ENCODE data around the gene FBXW12. TPM values are rescaled to one million over a fixed set of nuclear protein-coding genes. Genes with fewer than 3 reads are reported as not detected.

The FBXW12 gene
- total RNA-seq, 2 experiments from 2014 or later: 0.11 to 0.16 TPM

GRCh38 chr3:48440590-48440958 is 68.6 kb downstream of the FBXW12 start:
- no peaks in the 10 kb centered on the region for H3K27me3 Mint-ChIP-seq
- DNase-seq: no peak

GRCh38 chr3:48441940-48442339 is 69.9 kb downstream of the FBXW12 start:
- ATAC-seq (no peak), DNase-seq (no peak)
- Mint-ChIP-seq H3K27me3 (no peaks in the 10 kb centered on the region), H3K27ac (peak overlapping the region; percentile 98), H3K9me3 (ENCODE audit: low read depth) (no peaks in the 10 kb centered on the region), H3K36me3 (ENCODE audit: low read depth) (peaks cover 40% of the 10 kb centered on the region), H3K4me3 (peak overlapping the region; percentile 92), H3K4me1 (peaks cover 40% of the 10 kb centered on the region)
- intact Hi-C loops (cut with DNase I, micrococcal nuclease): loop anchor here (2.0 to 10.0 kb wide), 6 partner anchors 63 to 639 kb away; partner anchors contain the start of genes ARIH2 (in 1 of the 2), CDC25A (in 1 of the 2), DHX30 (in 1 of the 2) and PFKFB4 (in 1 of the 2)
- POLR2A ChIA-PET: no interaction called here
- CTCF ChIA-PET: interaction anchor here (3.0 kb wide), 1 partner anchor 41 kb away, joined by 31 read pairs; no protein-coding TSS in a partner anchor

More at GRCh38 chr3:48440590-48440958, 68.6 kb downstream of the FBXW12 start:
- intact Hi-C loops (cut with DNase I, micrococcal nuclease): loop anchor here (1.0 to 10.0 kb wide), 14 partner anchors 11 to 638 kb away; partner anchors contain the start of genes ARIH2 (in 1 of the 2), CDC25A (in 1 of the 2), DHX30 (in 1 of the 2) and NME6 (in 1 of the 2)
- ChIA-PET CTCF (interaction anchor here (0.6 to 3.4 kb wide), 5 partner anchors 39 to 208 kb away, joined by 3 to 31 read pairs (median 12); partner anchors contain the start of gene PFKFB4), POLR2A (interaction anchor here (0.6 to 1.0 kb wide), 3 partner anchors 31 to 272 kb away, joined by 4 to 13 read pairs (median 8); no protein-coding TSS in a partner anchor)
- Mint-ChIP-seq H3K9me3 (ENCODE audit: low read depth) (no peaks in the 10 kb centered on the region), H3K36me3 (ENCODE audit: low read depth) (peaks cover 36% of the 10 kb centered on the region), H3K4me1 (peaks cover 32% of the 10 kb centered on the region), H3K4me3 (peak overlapping the region; percentile 92), H3K27ac (peak overlapping the region; percentile 98)
- ATAC-seq: no peak

Other genes starting within 250 kb of the FBXW12 start
- 10 to 100 TPM; 32.5 to 33.9 TPM for gene CDC25A, start 183.8 kb upstream of the FBXW12 start, total RNA-seq
- gene CAMP, start 148.7 kb upstream of the FBXW12 start, total RNA-seq: not detected
- 10 to 100 TPM; 28.6 to 29.6 TPM for gene ZNF589, start 131.1 kb upstream of the FBXW12 start, total RNA-seq
- gene NME6, start 70.9 kb upstream of the FBXW12 start, total RNA-seq: 10 to 100 TPM; 26.1 to 28.9 TPM
- gene SPINK8, start 38.6 kb upstream of the FBXW12 start, total RNA-seq: not detected
- gene PLXNB1, start 57.9 kb downstream of the FBXW12 start, total RNA-seq: 1 to 10 TPM; 3.7 to 5.1 TPM
- gene CCDC51, start 67.9 kb downstream of the FBXW12 start, total RNA-seq: 10 to 100 TPM; 17.5 to 25.0 TPM
- 100 to 1,000 TPM; 260 to 324 TPM for gene TMA7, start 68.0 kb downstream of the FBXW12 start, total RNA-seq
- gene ATRIP, start 74.5 kb downstream of the FBXW12 start, total RNA-seq: 10 to 100 TPM; 16.8 to 21.0 TPM
- 10 to 100 TPM; 52.9 to 68.8 TPM for gene SHISA5, start 132.0 kb downstream of the FBXW12 start, total RNA-seq
- 10 to 100 TPM; 58.4 to 63.7 TPM for gene PFKFB4, start 184.6 kb downstream of the FBXW12 start, total RNA-seq
- not detected for gene UCN2, start 191.6 kb downstream of the FBXW12 start, total RNA-seq
- under 1 TPM; 0.65 to 0.85 TPM for gene COL7A1, start 223.1 kb downstream of the FBXW12 start, total RNA-seq
- 100 to 1,000 TPM; 205 to 231 TPM for gene UQCRC1, start 237.4 kb downstream of the FBXW12 start, total RNA-seq
- gene TMEM89, start 249.6 kb downstream of the FBXW12 start, total RNA-seq: under 1 TPM in 1 of 2 experiments, not detected in 1; 0.30 TPM

All from activated CD4-positive, alpha-beta T cell treated with anti-CD3 and anti-CD28 coated beads for 36 hours (primary cell).